KBM-7 (cell line): ENCODE results near the gene SLF1.

ENCODE experiments used
- DNase-seq: peaks from one replicate; pipeline ENCODE4 v3.0.0-alpha.2; 2015
- in situ Hi-C: fragments of 300-500 bp; cut with MboI; formaldehyde crosslinking; loops from 2 replicates; pipeline ENCODE4 v1.14.3; 2020; ENCODE audit warnings: low sequenced_read_pairs, low pct_unique_long_range_greater_than_20kb, mixed read lengths

SLF1 gene

DNA sequence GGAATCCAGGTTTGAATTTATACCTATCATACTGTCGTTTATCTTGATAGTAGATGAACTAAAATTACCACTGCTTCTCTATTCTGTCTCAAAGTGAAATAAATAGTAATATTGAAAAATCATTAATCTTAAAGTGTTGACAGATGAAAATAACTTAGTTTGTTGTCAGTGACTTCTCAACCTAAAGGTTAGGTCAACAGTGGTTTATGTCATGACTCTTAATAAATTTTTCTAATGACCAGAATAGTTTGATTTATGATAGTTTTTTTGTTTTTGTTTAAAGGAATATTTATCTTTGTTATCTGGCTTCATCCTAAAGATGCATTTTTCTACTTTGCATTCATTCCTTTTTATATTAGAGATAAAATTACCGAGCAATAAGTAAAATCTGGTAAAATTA, 81.1 kb downstream of the SLF1 start:
- DNase-seq, result no peak
- in situ Hi-C loops, result no loop called here

GRCh38 chr5:94700592-94700991, 82.1 kb downstream of the SLF1 start:
- no peak for DNase-seq
- in situ Hi-C loops, result no loop called here

DNA sequence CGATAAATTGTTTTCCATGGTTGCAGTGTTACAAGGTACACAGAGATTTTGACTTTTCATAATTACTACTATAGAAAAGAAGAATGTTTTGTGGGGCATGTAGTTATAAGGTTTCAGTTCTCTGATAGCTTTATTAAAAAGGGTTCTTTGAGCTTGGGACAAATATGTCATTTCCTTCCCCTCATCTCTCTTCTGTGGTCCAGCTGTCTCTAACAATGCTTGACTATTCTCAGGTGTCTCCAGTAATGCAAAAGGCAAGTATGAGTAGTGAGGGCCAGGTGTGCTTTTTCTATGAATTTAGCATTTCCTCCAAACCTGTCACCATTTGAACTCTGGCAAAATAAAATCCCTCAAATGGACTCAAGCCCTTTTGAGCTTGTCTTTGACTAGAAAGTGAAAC, 84.3 kb downstream of the SLF1 start:
- in situ Hi-C loops, result no loop called here
- no peak for DNase-seq

- DNase-seq, result no peak
- in situ Hi-C loops, result no loop called here
These were observed 87.0 kb downstream of the SLF1 start for GRCh38 chr5:94705427-94705826.

DNA sequence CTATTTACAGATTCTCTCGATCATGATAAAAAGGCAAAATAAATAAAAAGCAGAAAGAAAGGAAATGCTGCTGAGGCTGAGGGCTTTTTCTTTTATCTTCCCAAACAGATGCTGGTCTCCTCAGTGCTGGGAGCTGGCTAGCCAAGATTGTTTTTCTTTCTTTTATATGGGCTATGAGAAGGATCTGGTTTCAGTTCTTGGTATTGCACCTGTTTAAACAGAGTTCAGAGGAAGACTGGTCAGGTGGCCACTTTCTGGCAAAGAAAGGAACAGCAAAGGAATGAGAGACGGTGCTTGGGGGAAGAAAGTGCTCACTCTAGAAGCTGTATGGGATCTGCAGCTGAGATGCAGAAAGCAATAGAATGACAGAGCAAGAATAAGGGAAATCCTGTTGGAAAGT, 88.9 kb downstream of the SLF1 start:
- in situ Hi-C loops, result no loop called here
- no peak for DNase-seq

- no peak for DNase-seq
- in situ Hi-C loops, result no loop called here
These were observed 90.8 kb downstream of the SLF1 start for GRCh38 chr5:94709277-94709676.

DNA sequence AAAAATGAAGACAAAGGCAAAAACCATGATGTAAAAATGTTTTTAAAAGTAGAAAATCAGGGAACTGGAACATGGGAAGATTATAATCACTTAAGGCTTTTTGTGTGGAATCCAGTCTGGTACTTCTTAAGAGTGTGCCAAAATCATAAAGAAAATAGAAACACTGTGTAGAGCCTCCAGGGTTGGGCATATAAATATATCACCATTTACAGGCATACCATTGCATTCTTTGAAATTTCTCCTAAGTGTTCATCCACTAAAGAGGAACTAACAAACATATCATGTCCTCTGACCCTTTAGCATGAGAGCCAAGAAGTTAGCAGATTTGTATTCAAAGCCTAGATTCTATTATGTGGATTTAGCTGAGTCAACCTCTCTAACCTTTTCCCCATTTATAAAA, 93.3 kb downstream of the SLF1 start:
- in situ Hi-C loops, result no loop called here
- no peak for DNase-seq

GRCh38 chr5:94715768-94716167, 97.3 kb downstream of the SLF1 start:
- DNase-seq, result no peak
- in situ Hi-C loops, result no loop called here

- in situ Hi-C loops, result no loop called here
- DNase-seq, result no peak
These were observed 106.7 kb downstream of the SLF1 start for GRCh38 chr5:94725142-94725541.

- no peak for DNase-seq
- in situ Hi-C loops, result no loop called here
These were observed 113.0 kb downstream of the SLF1 start for GRCh38 chr5:94731471-94731870.

DNA sequence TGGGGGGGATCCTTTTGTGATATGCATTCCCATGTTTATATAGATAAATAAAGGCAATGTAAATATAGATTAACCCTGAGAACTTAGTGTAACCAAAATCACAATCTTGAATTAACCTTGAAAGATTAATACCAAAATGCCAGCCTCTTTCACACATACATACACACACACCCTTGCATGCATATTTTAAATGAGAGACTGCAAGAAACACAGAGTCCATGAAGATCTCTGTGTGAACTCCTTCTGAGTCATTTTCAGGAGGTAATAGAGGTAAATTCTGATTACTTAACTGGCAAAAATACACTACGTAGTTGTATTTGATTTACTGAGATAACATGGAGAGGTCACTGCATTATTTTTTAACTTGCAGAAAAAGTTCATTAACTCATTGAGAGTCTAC, 118.0 kb downstream of the SLF1 start:
- in situ Hi-C loops, result no loop called here
- DNase-seq, result no peak

DNA sequence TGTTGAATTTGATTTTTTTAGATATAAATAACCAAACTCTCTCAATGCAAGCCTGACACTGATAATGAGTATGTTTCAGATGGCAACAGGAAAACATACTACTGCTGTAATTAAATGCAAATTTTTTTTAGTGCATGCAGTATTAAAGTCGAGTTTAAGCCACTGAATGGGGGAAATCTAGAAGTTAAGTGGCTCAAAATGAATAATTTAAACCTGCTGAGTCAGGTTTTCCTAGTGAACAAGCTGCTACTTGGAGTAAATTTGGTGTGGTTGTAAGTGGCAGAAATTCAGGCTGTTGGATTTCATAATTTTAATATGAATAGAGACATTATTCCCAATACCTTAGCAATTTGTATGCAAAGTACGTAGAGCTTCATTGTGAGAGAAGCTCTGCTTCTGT, 121.8 kb downstream of the SLF1 start:
- no peak for DNase-seq
- in situ Hi-C loops, result no loop called here

GRCh38 chr5:94742852-94743251, 124.4 kb downstream of the SLF1 start:
- in situ Hi-C loops, result no loop called here

GRCh38 chr5:94744906-94745305, 126.4 kb downstream of the SLF1 start:
- no peak for DNase-seq
- in situ Hi-C loops, result no loop called here

More at GRCh38 chr5:94742852-94743251, 124.4 kb downstream of the SLF1 start:
- no peak for DNase-seq

- no peak for DNase-seq
- in situ Hi-C loops, result no loop called here
These were observed 127.6 kb downstream of the SLF1 start for GRCh38 chr5:94745786-94746730.

GRCh38 chr5:94746731-94747124, 128.3 kb downstream of the SLF1 start:
- in situ Hi-C loops, result no loop called here
- peak; percentile 91 for DNase-seq
